HG02885 (cell line): ENCODE data around the gene GSDME.

ENCODE experiments used
- ATAC-seq: cut with Tn5 transposase; IDR thresholded peaks from one replicate; pipeline ENCODE4 v1.9.1; 2021; ENCODE audit warnings: mild to moderate bottlenecking; ENCODE audit not compliant: unreplicated experiment, poor library complexity

The GSDME gene

GRCh38 chr7:24725554-24726241 lies 31.6 kb downstream of the GSDME start:
- ATAC-seq = no peak

GRCh38 chr7:24724451-24725190 lies 32.6 kb downstream of the GSDME start:
- ATAC-seq = no peak

DNA sequence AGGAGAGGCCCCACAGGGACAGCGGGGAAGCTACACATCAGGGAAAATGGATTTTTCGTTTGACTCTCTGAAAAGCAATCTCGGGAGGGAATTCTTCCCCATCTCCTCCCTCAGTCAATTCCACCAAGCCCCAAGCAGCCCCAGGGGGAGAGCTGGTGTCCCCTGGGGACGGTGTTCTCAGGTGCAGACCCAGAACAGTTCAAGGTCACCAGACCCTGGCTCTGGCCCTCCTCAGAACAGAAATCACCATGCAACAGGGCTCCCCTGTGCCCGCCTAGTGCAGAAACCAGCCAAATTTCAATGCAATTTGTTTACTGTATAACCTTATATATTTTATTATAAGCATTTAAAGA lies 34.1 kb downstream of the GSDME start:
- no peak for ATAC-seq

GRCh38 chr7:24722386-24723177 lies 34.7 kb downstream of the GSDME start:
- ATAC-seq = no peak

- ATAC-seq = no peak
These were observed 35.7 kb downstream of the GSDME start for GRCh38 chr7:24721481-24722001.

DNA sequence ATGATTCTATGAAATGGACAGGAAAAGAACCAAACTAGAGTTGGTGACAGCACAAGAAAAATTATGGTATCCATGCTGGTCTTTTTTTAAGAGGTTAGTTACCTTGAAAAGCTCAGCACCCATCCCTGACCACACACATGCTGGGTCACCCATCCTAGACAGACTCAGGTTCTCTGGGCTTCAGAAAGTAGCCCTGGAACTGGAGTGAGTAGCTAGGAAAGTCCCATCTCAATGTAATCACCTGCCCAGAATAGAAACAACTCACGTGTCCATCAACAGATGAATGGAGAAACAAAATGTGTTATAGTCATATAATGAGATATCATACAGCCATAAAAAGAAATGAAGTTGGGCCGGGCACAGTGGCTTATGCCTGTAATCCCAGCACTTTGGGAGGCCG lies 37.0 kb downstream of the GSDME start:
- ATAC-seq = no peak

DNA sequence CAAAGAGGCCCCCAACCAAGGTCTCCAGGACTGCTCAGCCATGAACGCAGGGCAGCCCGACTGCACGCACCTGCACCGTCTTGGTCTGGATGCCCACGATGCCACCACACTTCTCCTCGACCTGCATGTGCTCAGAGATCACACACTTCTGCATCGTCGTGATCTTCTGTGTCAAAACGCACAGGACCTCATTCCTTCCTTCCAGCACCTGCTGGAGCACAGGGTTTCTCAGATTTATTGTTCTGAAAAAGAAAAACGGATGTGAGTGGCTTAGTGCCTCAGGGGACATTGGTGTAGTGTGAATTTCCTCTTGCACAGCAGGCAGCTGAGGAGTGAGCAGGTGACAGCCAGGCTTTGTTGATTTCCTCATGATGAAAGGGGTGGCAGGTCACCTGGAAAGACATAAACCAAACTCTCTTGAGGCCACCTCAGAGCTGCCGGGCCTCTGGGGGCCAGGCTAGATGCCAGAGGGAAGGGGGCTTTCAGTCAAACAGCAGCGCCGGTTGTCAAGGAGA lies 38.2 kb downstream of the GSDME start:
- peak; percentile 63 for ATAC-seq

GRCh38 chr7:24718431-24718831 lies 38.8 kb downstream of the GSDME start:
- no peak for ATAC-seq

DNA sequence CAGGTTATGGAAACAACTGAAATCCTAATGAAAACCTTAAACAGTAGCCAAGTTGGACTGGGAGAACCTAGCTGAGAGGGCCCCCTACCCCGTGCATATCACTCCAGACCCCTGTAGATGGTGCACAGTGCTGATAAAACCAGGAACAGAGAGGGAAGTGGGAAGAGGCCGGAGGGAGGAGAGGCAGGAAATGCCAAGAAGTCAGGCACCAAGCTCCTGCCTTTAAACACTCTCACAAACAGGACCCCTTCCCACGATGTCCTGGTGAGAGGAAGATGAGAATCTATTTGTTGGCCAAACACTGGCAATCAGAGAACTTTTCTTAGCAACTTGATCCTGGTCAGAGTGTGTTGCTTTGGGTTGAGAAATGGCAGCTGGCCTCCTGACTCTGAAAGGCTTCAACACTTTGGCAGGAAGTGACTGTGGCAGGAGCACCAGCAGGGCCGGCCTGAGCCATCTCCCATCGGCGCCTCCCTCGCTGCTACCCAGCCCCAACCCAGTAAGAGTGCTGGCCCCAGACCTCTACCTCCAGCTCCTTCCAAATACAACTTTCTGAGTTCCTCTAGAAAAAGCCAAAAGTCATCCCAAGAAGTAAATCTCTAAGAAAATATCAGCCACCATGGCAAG lies 39.5 kb downstream of the GSDME start:
- no peak for ATAC-seq

- no peak for ATAC-seq
These were observed 40.0 kb downstream of the GSDME start for GRCh38 chr7:24717247-24717622.

DNA sequence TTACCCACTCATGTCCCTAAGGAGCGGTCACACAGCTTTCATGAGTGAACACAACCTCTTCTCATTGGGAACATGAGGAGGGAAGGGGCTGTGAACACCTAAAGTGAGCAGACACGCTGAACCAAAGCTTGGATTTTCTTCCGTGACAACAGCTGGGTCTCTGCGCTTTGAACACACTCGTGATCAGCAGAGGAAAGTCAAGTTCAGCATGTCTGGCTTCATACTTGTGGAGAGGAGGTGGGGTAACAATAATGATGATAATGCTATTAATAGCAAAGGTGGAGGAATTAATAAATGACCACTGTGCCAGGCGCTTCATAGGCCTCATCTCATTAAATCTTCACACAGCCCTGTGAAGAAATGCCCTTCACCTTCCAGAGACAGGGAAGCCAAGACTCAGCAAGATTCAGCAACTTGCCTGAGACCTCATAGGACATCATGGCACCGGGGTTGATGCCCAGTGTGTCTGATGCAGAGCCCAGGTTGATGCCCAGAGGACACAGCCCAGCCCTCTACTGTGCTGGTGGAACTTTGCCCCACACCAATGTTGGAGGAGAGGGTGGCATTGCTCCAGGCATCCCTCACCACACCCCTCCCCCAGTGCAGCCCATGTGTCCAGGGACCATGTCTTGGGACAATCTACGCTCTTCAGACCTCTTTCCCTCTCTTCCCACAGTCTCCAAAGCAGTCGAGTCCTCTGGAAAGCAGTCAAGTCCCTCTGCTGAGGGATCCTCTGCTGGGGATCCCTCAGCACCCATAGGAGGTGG lies 40.6 kb downstream of the GSDME start:
- ATAC-seq = no peak

- ATAC-seq = peak; percentile 55
These were observed 41.4 kb downstream of the GSDME start for GRCh38 chr7:24715661-24716479.

DNA sequence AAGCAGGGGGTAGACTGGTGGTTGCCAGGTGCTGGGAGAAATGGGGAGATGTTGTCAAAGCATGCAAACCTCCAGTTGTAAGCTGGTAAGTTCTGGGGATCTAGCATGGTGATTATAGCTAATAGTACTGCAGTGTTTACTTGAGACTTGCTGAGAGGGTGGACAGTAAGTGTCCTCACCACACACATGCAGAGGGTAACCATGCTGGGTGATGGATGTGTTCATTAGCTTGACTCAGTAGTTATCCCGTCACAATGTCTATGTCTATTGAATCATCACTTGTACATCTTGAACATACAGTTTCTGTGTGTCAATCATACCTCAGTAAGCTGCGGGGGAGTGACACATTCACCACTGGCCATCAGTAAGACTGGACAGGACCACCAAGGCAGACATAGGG lies 42.1 kb downstream of the GSDME start:
- ATAC-seq = peak; percentile 12

DNA sequence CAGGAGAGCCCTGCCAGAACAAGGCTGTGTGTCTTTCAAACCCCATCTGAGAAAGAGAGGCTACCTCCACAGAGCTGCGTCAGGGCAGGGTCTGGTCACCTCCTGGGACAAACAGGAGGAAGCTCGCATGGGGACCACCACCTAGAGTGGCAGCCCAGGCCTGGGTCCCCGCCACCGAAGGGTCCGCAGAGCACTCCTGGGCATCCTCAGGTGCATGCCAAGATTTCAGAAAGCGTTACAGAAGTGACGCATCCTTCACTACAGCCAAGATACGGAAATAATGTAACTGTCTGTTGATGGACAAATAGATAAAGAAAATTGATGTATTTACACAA lies 42.6 kb downstream of the GSDME start:
- ATAC-seq = no peak

DNA sequence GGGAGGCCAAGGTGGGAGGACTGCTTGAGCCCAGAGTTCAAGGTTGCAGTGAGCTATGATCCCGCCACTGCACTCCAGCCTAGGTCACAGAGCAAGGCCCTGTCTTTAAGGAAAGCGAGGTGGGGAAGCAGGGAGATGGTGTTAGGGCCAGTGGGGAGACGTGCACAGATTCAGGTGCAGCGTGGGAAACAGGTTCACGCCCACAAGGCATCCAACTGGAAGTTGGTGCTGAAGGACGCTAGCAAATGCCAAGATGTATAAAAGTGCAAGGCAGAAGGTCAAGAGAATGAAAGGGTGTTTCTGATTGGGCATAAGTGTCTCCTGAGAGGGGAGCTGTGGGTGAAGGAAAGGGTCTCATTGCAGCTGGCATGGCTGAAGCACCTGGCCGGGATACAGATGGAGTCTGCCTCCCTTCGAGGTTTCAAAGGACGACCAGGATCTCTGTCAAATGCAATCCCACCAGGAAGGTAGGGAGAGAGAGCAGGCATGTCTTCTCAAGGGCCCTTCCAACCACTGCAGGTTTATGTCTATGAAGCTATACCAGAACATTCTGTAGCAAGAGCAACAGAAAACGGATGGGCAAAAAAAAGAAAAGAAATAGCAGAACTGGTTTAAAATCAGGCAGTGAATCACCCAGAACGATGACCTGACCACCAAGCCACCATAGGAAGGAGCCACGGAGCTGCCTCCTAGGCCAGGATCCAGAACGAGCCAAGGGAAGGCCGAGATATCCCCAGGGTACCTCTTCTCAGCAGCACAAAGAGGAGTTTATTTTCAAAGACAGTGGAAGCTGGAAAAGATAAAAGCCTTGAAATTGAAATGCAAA lies 43.2 kb downstream of the GSDME start:
- ATAC-seq = no peak

GRCh38 chr7:24713039-24713793 lies 44.0 kb downstream of the GSDME start:
- ATAC-seq = no peak

GRCh38 chr7:24709585-24710360 lies 47.5 kb downstream of the GSDME start:
- ATAC-seq = no peak
